T-helper 1 cell treated with Interleukin-12 subunit alpha and Interleukin-12 subunit beta and Interleukin-4 antibody, amounts not matched to agents 30 μg/mL and 1 μg/mL, for 36 hours (primary cell): ENCODE data around the gene ABHD11.

Source experiments
- H3K27ac Mint-ChIP-seq: one replicate; pipeline ENCODE4 v1.8.0; 2021; ENCODE audit warnings: mild to moderate bottlenecking, mixed read lengths
- H3K27me3 Mint-ChIP-seq: one replicate; pipeline ENCODE4 v1.8.0; 2021; ENCODE audit warnings: low read depth, mixed read lengths
- H3K36me3 Mint-ChIP-seq: one replicate; pipeline ENCODE4 v1.8.0; 2021; ENCODE audit warnings: low read depth, mixed read lengths
- H3K4me1 Mint-ChIP-seq: one replicate; pipeline ENCODE4 v1.8.0; 2021; ENCODE audit warnings: low read depth, mixed read lengths
- H3K4me3 Mint-ChIP-seq: one replicate; pipeline ENCODE4 v1.8.0; 2021; ENCODE audit warnings: mild to moderate bottlenecking, moderate library complexity, mixed read lengths
- H3K9me3 Mint-ChIP-seq: one replicate; pipeline ENCODE4 v1.8.0; 2021; ENCODE audit warnings: mixed read lengths

The ABHD11 gene

GRCh38 chr7:73703225-73703624 lies 35.4 kb downstream of the ABHD11 start:
- Mint-ChIP-seq H3K27ac (no peak overlapping the region), H3K36me3 (peaks cover 21% of the 10 kb centered on the region), H3K4me3 (no peak overlapping the region), H3K9me3 (no peaks in the 10 kb centered on the region), H3K4me1 (peaks cover 4% of the 10 kb centered on the region), H3K27me3 (no peaks in the 10 kb centered on the region)

DNA sequence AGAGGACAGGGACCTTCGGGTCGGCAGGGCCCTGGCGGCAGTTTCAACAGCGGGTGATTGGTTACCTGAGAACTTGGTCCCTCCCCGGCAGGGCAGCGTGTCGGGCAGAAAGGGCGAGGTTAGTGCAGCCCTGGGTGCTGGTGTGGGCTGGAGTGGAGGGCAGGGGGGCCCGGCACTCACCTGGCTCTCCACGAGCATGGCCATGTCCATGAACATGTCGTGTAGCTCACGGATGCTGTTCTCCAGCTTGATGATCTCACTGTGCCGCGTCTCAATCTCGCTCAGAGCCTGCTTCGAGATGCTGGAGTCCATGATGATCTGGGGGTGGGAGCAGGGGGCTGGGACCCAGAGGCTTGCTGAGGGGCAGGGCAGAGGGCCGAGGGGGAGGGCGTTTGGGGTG lies 35.9 kb downstream of the ABHD11 start:
- Mint-ChIP-seq H3K27ac (no peak overlapping the region), H3K4me3 (no peak overlapping the region), H3K36me3 (peaks cover 21% of the 10 kb centered on the region), H3K27me3 (no peaks in the 10 kb centered on the region), H3K4me1 (peaks cover 4% of the 10 kb centered on the region), H3K9me3 (no peaks in the 10 kb centered on the region)

- H3K27ac Mint-ChIP-seq = no peak overlapping the region
- no peak overlapping the region for H3K4me3 Mint-ChIP-seq
- peaks cover 4% of the 10 kb centered on the region for H3K4me1 Mint-ChIP-seq
- no peaks in the 10 kb centered on the region for H3K9me3 Mint-ChIP-seq
- H3K36me3 Mint-ChIP-seq = peaks cover 23% of the 10 kb centered on the region
- no peaks in the 10 kb centered on the region for H3K27me3 Mint-ChIP-seq
These were observed 36.4 kb downstream of the ABHD11 start for GRCh38 chr7:73702226-73702625.

- Mint-ChIP-seq H3K27me3 (no peaks in the 10 kb centered on the region), H3K9me3 (no peaks in the 10 kb centered on the region), H3K27ac (no peak overlapping the region), H3K4me3 (no peak overlapping the region), H3K36me3 (peaks cover 26% of the 10 kb centered on the region), H3K4me1 (peaks cover 4% of the 10 kb centered on the region)
These were observed 37.1 kb downstream of the ABHD11 start for GRCh38 chr7:73701357-73701995.

DNA sequence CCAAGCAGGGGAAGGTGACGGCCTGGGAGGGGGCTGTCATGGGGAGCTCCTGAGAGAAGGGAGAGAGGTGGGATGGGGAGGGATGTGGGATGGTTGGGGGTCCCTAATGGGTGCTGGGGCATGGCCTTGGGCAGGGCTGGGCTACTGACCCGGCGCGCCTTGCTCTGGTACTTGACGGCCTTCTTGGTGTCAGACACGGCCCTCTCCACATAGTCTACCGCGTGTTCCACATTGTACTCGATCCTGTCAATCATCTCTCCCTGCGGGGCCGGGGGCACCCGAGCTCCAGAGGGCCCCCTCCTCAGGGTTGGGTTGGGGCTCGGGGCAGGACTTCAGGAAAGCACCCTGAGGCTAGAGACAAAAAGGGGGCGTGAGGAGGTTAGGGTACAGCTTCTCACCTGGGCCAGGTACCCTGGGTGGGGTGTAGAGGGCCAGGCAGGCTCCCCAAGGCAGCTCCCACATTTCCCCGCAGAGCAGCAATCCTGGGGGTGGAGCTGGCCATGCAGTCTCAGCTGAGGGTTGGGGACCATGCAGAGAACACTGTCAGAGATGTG lies 37.9 kb downstream of the ABHD11 start:
- Mint-ChIP-seq H3K4me3 (no peak overlapping the region), H3K9me3 (no peaks in the 10 kb centered on the region), H3K36me3 (peaks cover 29% of the 10 kb centered on the region), H3K4me1 (peaks cover 4% of the 10 kb centered on the region), H3K27me3 (no peaks in the 10 kb centered on the region), H3K27ac (no peak overlapping the region)

- no peaks in the 10 kb centered on the region for H3K9me3 Mint-ChIP-seq
- H3K27me3 Mint-ChIP-seq = no peaks in the 10 kb centered on the region
- H3K4me1 Mint-ChIP-seq = peaks cover 4% of the 10 kb centered on the region
- H3K4me3 Mint-ChIP-seq = no peak overlapping the region
- no peak overlapping the region for H3K27ac Mint-ChIP-seq
- H3K36me3 Mint-ChIP-seq = peaks cover 32% of the 10 kb centered on the region
These were observed 38.6 kb downstream of the ABHD11 start for GRCh38 chr7:73700069-73700423.

DNA sequence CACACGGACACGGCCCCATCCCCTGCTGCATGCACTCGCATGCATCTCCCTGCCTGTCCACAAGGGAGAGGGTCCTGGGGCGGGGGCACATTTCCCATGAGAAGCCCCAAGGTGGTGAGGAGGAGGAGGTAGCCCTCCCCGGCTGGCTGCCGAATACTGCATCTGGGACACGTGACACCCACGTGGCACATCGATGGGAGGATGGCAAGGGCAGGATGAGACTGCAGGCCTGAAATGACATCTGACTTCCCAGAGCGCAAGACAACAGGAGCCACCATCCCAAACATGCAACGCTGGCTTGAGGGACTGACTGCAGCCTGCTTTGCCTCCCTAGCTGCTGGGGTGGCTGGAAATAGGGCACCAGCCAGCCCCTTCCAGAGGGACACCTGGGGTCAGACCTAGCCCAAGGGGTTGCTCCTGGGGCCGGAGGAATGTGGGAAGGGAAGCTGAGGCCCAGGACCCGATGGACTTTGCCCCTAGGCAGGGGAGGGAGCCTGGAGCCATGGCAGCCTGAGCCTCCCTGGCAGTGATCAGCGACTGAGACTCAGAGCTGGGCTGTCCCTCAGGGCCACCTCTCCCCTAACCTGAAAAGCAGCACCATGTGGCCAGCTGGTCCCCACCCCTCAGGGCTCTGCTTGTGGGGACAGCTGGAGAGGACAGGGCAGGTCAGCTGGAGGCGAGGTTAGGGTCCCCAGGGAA lies 39.1 kb downstream of the ABHD11 start:
- Mint-ChIP-seq H3K4me3 (no peak overlapping the region), H3K36me3 (peaks cover 36% of the 10 kb centered on the region), H3K4me1 (peaks cover 4% of the 10 kb centered on the region), H3K27me3 (no peaks in the 10 kb centered on the region), H3K9me3 (no peaks in the 10 kb centered on the region), H3K27ac (no peak overlapping the region)

GRCh38 chr7:73698410-73698809 lies 40.2 kb downstream of the ABHD11 start:
- no peak overlapping the region for H3K27ac Mint-ChIP-seq
- H3K9me3 Mint-ChIP-seq = no peaks in the 10 kb centered on the region
- H3K36me3 Mint-ChIP-seq = peaks cover 40% of the 10 kb centered on the region
- H3K27me3 Mint-ChIP-seq = no peaks in the 10 kb centered on the region
- no peak overlapping the region for H3K4me3 Mint-ChIP-seq
- peaks cover 6% of the 10 kb centered on the region for H3K4me1 Mint-ChIP-seq

DNA sequence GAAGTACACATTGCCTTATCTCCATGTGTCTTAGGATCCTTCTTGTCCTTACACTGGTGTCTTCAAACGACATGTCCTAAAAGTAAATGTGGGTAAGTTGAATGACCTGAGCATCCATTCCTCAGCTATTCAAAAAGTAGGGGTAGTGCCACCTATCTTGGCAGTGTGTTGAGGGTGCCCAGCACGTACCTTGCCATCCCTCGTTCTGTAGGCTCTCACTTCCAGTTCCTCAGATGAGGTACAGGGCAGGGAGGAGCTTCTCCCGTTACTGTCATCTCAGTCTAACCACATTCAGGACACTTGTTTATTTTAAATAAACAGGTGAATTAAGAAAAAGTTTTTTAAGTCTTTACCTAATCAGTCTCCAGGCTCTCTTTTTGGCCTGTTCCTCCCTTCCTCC lies 42.2 kb downstream of the ABHD11 start:
- H3K36me3 Mint-ChIP-seq = peaks cover 38% of the 10 kb centered on the region

DNA sequence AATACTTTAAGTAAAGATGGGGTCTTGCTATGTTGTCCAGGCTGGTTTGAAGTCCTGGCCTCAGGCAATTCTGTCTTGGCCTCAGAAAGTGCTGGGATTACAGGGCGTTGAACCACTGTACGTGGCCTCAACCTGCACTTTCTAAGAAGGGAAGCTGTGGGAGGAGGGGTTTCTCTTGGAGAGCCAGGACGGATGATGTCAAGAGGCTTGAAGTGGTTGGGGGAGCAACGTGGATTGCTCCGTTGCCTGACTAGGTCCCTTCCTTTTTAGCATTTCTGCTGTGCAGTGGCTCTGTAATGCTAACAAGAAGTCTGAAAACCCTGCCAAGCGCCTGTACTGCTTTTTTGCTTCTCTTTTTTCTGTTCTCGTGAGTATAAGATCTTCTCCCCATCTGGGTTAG lies 48.0 kb downstream of the ABHD11 start:
- Mint-ChIP-seq H3K4me3 (no peak overlapping the region), H3K36me3 (peaks cover 47% of the 10 kb centered on the region), H3K27ac (no peak overlapping the region), H3K9me3 (no peaks in the 10 kb centered on the region), H3K27me3 (no peaks in the 10 kb centered on the region), H3K4me1 (peaks cover 15% of the 10 kb centered on the region)

More for the DNA sequence above, 42.2 kb downstream of the ABHD11 start:
- no peak overlapping the region for H3K4me3 Mint-ChIP-seq
- H3K27me3 Mint-ChIP-seq = no peaks in the 10 kb centered on the region
- H3K4me1 Mint-ChIP-seq = peaks cover 3% of the 10 kb centered on the region
- no peaks in the 10 kb centered on the region for H3K9me3 Mint-ChIP-seq
- no peak overlapping the region for H3K27ac Mint-ChIP-seq

- no peak overlapping the region for H3K4me3 Mint-ChIP-seq
- no peak overlapping the region for H3K27ac Mint-ChIP-seq
These were observed 50.3 kb downstream of the ABHD11 start for GRCh38 chr7:73688288-73688687.

More at GRCh38 chr7:73688288-73688687, 50.3 kb downstream of the ABHD11 start:
- Mint-ChIP-seq H3K9me3 (no peaks in the 10 kb centered on the region), H3K36me3 (peaks cover 39% of the 10 kb centered on the region), H3K27me3 (no peaks in the 10 kb centered on the region), H3K4me1 (peaks cover 17% of the 10 kb centered on the region)
